Endodermal cell (in vitro differentiated cells): ENCODE measurements around the gene DUSP16. TPM values are rescaled to one million over a fixed set of nuclear protein-coding genes. Genes with fewer than 3 reads are reported as not detected.

Source experiments
- DNase-seq: peaks from one replicate; pipeline ENCODE4 v3.0.0-alpha.2; 2017
- H3K27ac ChIP-seq: 2 replicates; pipeline ENCODE4 v1.5.1; 2013; ENCODE audit warnings: mild to moderate bottlenecking, low read depth, low read length, moderate library complexity
- H3K27me3 ChIP-seq: 2 replicates; pipeline ENCODE4 v1.6.1; 2013; ENCODE audit warnings: mild to moderate bottlenecking, low read length, moderate library complexity; ENCODE audit not compliant: insufficient read depth, control insufficient read depth, poor library complexity, severe bottlenecking
- H3K36me3 ChIP-seq: 2 replicates; pipeline ENCODE4 v1.7.0; 2013; ENCODE audit warnings: mild to moderate bottlenecking, low read length, moderate library complexity; ENCODE audit not compliant: control insufficient read depth, insufficient read depth
- H3K4me1 ChIP-seq: one replicate; pipeline ENCODE4 v1.7.0; 2013; ENCODE audit warnings: low read length; ENCODE audit not compliant: control insufficient read depth, insufficient read depth
- H3K4me3 ChIP-seq: 2 replicates; pipeline ENCODE4 v1.5.1; 2013; ENCODE audit warnings: mild to moderate bottlenecking, low read length, moderate library complexity
- H3K9ac ChIP-seq: 2 replicates; pipeline ENCODE4 v1.6.1; 2013; ENCODE audit warnings: mild to moderate bottlenecking, low read length, moderate library complexity; ENCODE audit not compliant: poor library complexity, severe bottlenecking; ENCODE audit errors: extremely low read depth
- H3K9me3 ChIP-seq: 2 replicates; pipeline ENCODE4 v1.6.1; 2013; ENCODE audit warnings: mild to moderate bottlenecking, low read length, moderate library complexity; ENCODE audit not compliant: control insufficient read depth
- H3K27ac Mint-ChIP-seq: 2 replicates; pipeline ENCODE4 v1.8.0; 2020; ENCODE audit warnings: mixed read lengths
- H3K27me3 Mint-ChIP-seq: 2 replicates; pipeline ENCODE4 v1.8.0; 2021; ENCODE audit warnings: mild to moderate bottlenecking, mixed read lengths; ENCODE audit not compliant: insufficient read depth
- H3K36me3 Mint-ChIP-seq: 2 replicates; pipeline ENCODE4 v1.8.0; 2020; ENCODE audit warnings: low read depth, mixed read lengths
- H3K4me1 Mint-ChIP-seq: 2 replicates; pipeline ENCODE4 v1.8.0; 2020; ENCODE audit warnings: mixed read lengths
- H3K4me3 Mint-ChIP-seq: 2 replicates; pipeline ENCODE4 v1.8.0; 2020; ENCODE audit warnings: mild to moderate bottlenecking, moderate library complexity, mixed read lengths
- H3K9me3 Mint-ChIP-seq: 2 replicates; pipeline ENCODE4 v1.8.0; 2020; ENCODE audit warnings: mild to moderate bottlenecking, mixed read lengths
- CTCF ChIP-seq: fragments of 200-600 bp; sonication (generic); conservative IDR thresholded peaks from 2 replicates; pipeline ENCODE4 v1.5.0; 2021; ENCODE audit warnings: antibody characterized with exemption, mild to moderate bottlenecking
- WGBS, 2 experiments: methylation state at CpG; one replicate each; pipeline versions ENCODE4 v1.1.5 to v1.1.7; 2013; ENCODE audit warnings: missing lambda C conversion rate in 2 of 2, mixed read lengths in 1 of 2; ENCODE audit not compliant: insufficient coverage in 1 of 2, insufficient read length in 1 of 2; 5-methylcytosine and 5-hydroxymethylcytosine counted together
- total RNA-seq, 2 donors: library from RNA; stranded (reverse); fragmentation: NEBNext Ultra II Directional in 1 of 2; extraction: Animal tissue kit (Norgen Biotek cat#: 25700) in 1 of 2; gene quantifications; 2 replicates in 1 of 2; 3 replicates in 1 of 2; pipeline ENCODE4 v1.2.1, GENCODE V29; 2021

DUSP16 gene
- total RNA-seq, 2 donors from 2014 or later, result 28.1 to 42.5 TPM

GRCh38 chr12:12486661-12487240 is 75.9 kb downstream of the DUSP16 start:
- no peak overlapping the region for H3K27ac ChIP-seq
- peaks cover 40% of the 10 kb centered on the region for H3K36me3 ChIP-seq
- H3K9ac ChIP-seq, result no peak overlapping the region
- no peaks in the 10 kb centered on the region for H3K27me3 Mint-ChIP-seq
- H3K4me1 Mint-ChIP-seq, result peaks cover 2% of the 10 kb centered on the region
- H3K4me1 ChIP-seq, result no peaks in the 10 kb centered on the region
- TF ChIP-seq CTCF, result no peak
- H3K36me3 Mint-ChIP-seq, result peaks cover 41% of the 10 kb centered on the region
- H3K9me3 ChIP-seq, result no peaks in the 10 kb centered on the region
- 91 to 97% methylated on average over 5 to 6 of the region's 6 CpGs for WGBS, 2 experiments
- no peaks in the 10 kb centered on the region for H3K27me3 ChIP-seq
- no peak overlapping the region for H3K4me3 ChIP-seq
- no peak for DNase-seq
- H3K4me3 Mint-ChIP-seq, result no peak overlapping the region
- H3K9me3 Mint-ChIP-seq, result no peaks in the 10 kb centered on the region
- H3K27ac Mint-ChIP-seq, result no peak overlapping the region

DNA sequence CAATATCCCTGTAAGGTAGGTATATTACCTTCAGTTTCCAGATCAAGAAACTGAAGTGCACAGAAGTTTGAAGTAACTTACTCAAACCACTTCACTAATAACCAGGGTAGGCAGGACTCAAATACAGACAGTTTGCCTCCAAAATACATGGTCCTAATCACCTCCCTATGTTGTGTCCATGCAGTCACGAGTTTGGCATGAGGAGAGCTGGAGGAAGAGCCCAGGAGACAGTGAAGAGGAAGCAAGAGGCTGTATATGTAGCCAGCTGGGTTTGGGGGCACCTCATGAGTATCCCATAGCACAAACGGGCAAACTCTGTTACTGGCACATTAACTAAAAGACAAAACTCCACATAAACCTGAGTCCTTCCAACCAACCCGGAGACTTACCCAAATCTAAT is 79.2 kb downstream of the DUSP16 start:
- H3K4me3 Mint-ChIP-seq, result no peak overlapping the region
- WGBS, 2 experiments, result 94 to 100% methylated on average over 1 to 3 of the region's 3 CpGs
- H3K9me3 Mint-ChIP-seq, result no peaks in the 10 kb centered on the region
- peaks cover 2% of the 10 kb centered on the region for H3K4me1 Mint-ChIP-seq
- Histone ChIP-seq H3K36me3 (peaks cover 58% of the 10 kb centered on the region), H3K4me1 (no peaks in the 10 kb centered on the region), H3K27me3 (no peaks in the 10 kb centered on the region), H3K9me3 (no peaks in the 10 kb centered on the region), H3K9ac (no peak overlapping the region), H3K27ac (no peak overlapping the region), H3K4me3 (no peak overlapping the region)
- peaks cover 51% of the 10 kb centered on the region for H3K36me3 Mint-ChIP-seq
- DNase-seq, result no peak
- no peak for TF ChIP-seq CTCF
- H3K27me3 Mint-ChIP-seq, result no peaks in the 10 kb centered on the region
- H3K27ac Mint-ChIP-seq, result no peak overlapping the region

DNA sequence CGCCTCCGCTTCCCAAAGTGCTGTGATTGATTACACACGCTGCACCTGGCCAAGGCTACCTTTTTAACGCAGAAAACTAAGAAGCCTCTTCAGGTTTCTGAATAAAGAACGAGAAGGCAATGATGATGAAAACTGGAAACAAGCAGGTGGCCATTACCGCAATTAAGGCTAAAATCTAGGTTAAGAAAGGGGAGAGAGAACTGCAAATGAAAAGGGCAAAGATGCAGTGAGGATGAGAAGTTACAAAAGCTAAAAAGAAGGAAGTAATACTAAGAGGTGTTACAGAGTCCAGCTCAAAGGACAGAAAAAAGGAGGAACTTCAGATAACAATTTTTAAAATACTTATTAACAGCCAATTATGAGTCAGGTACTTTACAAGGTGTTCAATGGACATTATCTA is 79.7 kb downstream of the DUSP16 start:
- H3K27ac ChIP-seq, result no peak overlapping the region
- 85 to 89% methylated on average over 6 of the region's 6 CpGs for WGBS, 2 experiments
- H3K27ac Mint-ChIP-seq, result no peak overlapping the region

More for the DNA sequence above, 79.7 kb downstream of the DUSP16 start:
- no peaks in the 10 kb centered on the region for H3K27me3 ChIP-seq
- TF ChIP-seq CTCF, result no peak
- peaks cover 63% of the 10 kb centered on the region for H3K36me3 ChIP-seq
- Mint-ChIP-seq H3K36me3 (peaks cover 49% of the 10 kb centered on the region), H3K4me1 (peaks cover 2% of the 10 kb centered on the region), H3K27me3 (no peaks in the 10 kb centered on the region), H3K4me3 (no peak overlapping the region), H3K9me3 (no peaks in the 10 kb centered on the region)
- H3K4me3 ChIP-seq, result no peak overlapping the region
- no peak for DNase-seq
- no peaks in the 10 kb centered on the region for H3K9me3 ChIP-seq
- no peaks in the 10 kb centered on the region for H3K4me1 ChIP-seq
- no peak overlapping the region for H3K9ac ChIP-seq
